GM23338 (cell line): ENCODE results near the gene ERRFI1. TPM values are rescaled to one million over a fixed set of nuclear protein-coding genes. Genes with fewer than 3 reads are reported as not detected.

Experiments used
- ATAC-seq: fragments of 200-7000 bp; cut with Tn5 transposase; 3 replicates; pipeline ENCODE4 v1.9.1; 2020
- DNase-seq: peaks from one replicate; pipeline ENCODE4 v3.0.0-alpha.2; 2015; ENCODE audit warnings: low spot score
- H2AFZ ChIP-seq: fragments of 200-600 bp; sonication (generic); 2 replicates; pipeline ENCODE4 v1.8.0; 2016; ENCODE audit warnings: antibody characterized with exemption, mild to moderate bottlenecking, moderate library complexity
- H3F3A ChIP-seq: fragments of 200-600 bp; sonication (generic); replicated peaks from 2 replicates; pipeline ENCODE4 v1.8.0; 2017; ENCODE audit warnings: antibody characterized with exemption, mixed run types, low read depth
- H3K27ac ChIP-seq: fragments of 200-600 bp; sonication (generic); 2 replicates; pipeline ENCODE4 v1.6.1; 2016; ENCODE audit warnings: low read depth
- H3K27me3 ChIP-seq: fragments of 200-600 bp; sonication (generic); 2 replicates; pipeline ENCODE4 v1.8.0; 2016; ENCODE audit warnings: mild to moderate bottlenecking, mixed run types, moderate library complexity; ENCODE audit not compliant: insufficient read depth
- H3K36me3 ChIP-seq: fragments of 200-600 bp; sonication (generic); 2 replicates; pipeline ENCODE4 v1.8.0; 2016; ENCODE audit warnings: mild to moderate bottlenecking; ENCODE audit not compliant: insufficient read depth
- H3K4me1 ChIP-seq: fragments of 200-600 bp; sonication (generic); 2 replicates; pipeline ENCODE4 v1.8.0; 2016; ENCODE audit warnings: mild to moderate bottlenecking, moderate library complexity; ENCODE audit not compliant: insufficient read depth
- H3K4me2 ChIP-seq: fragments of 200-600 bp; sonication (generic); 2 replicates; pipeline ENCODE4 v1.7.1; 2017; ENCODE audit warnings: mixed run types
- H3K4me3 ChIP-seq: fragments of 200-600 bp; sonication (generic); 2 replicates; pipeline ENCODE4 v1.6.1; 2016; ENCODE audit warnings: mixed run types
- H3K79me2 ChIP-seq: fragments of 200-600 bp; sonication (generic); replicated peaks from 2 replicates; pipeline ENCODE4 v1.8.0; 2017; ENCODE audit warnings: mild to moderate bottlenecking; ENCODE audit not compliant: insufficient read depth
- H3K9me2 ChIP-seq: fragments of 200-600 bp; sonication (generic); 2 replicates; pipeline ENCODE4 v1.8.0; 2017; ENCODE audit not compliant: insufficient read depth
- H4K20me1 ChIP-seq: fragments of 200-600 bp; sonication (generic); replicated peaks from 2 replicates; pipeline ENCODE4 v1.8.0; 2017; ENCODE audit warnings: mild to moderate bottlenecking; ENCODE audit not compliant: insufficient read depth
- H3K27ac Mint-ChIP-seq: 2 replicates; pipeline ENCODE4 v1.8.0; 2020; ENCODE audit warnings: inconsistent platforms, mild to moderate bottlenecking, moderate library complexity, mixed read lengths
- H3K27me3 Mint-ChIP-seq: 3 replicates; pipeline ENCODE4 v1.8.0; 2022; ENCODE audit warnings: low read depth, mild to moderate bottlenecking, moderate library complexity, mixed read lengths, inconsistent platforms; ENCODE audit not compliant: insufficient read depth, poor library complexity
- H3K36me3 Mint-ChIP-seq: 3 replicates; pipeline ENCODE4 v1.8.0; 2021; ENCODE audit warnings: low read depth, mild to moderate bottlenecking, inconsistent platforms, moderate library complexity, mixed read lengths
- H3K4me1 Mint-ChIP-seq: 3 replicates; pipeline ENCODE4 v1.8.0; 2020; ENCODE audit warnings: mild to moderate bottlenecking, inconsistent platforms, mixed read lengths
- H3K4me3 Mint-ChIP-seq: 3 replicates; pipeline ENCODE4 v1.8.0; 2021; ENCODE audit warnings: moderate library complexity, mild to moderate bottlenecking, inconsistent platforms, mixed read lengths
- H3K9me3 Mint-ChIP-seq: 3 replicates; pipeline ENCODE4 v1.8.0; 2020; ENCODE audit warnings: moderate library complexity, mild to moderate bottlenecking, inconsistent platforms, mixed read lengths
- CREB1 ChIP-seq: fragments of 250-450 bp; sonication (Bioruptor Pico); IDR thresholded peaks from 2 replicates; pipeline ENCODE4 v1.5.0; 2020; ENCODE audit warnings: low read depth, mild to moderate bottlenecking, moderate library complexity
- EZH2phosphoT487 ChIP-seq: fragments of 200-600 bp; sonication (generic); IDR thresholded peaks from one replicate; pipeline ENCODE4 v1.8.1; 2018; ENCODE audit warnings: antibody characterized with exemption; ENCODE audit not compliant: unreplicated experiment
- JUNB ChIP-seq: IDR thresholded peaks from one replicate; pipeline ENCODE4 v1.6.1; 2016; ENCODE audit warnings: antibody characterized with exemption; ENCODE audit not compliant: unreplicated experiment
- NANOG ChIP-seq: IDR thresholded peaks from 2 replicates; pipeline ENCODE4 v1.6.1; 2016; ENCODE audit warnings: antibody characterized with exemption, borderline replicate concordance
- POLR2AphosphoS5 ChIP-seq: IDR thresholded peaks from 2 replicates; pipeline ENCODE4 v1.6.1; 2016; ENCODE audit warnings: antibody characterized with exemption, low read depth
- STAT1 ChIP-seq: IDR thresholded peaks from one replicate; pipeline ENCODE4 v1.6.1; 2016; ENCODE audit warnings: antibody characterized with exemption; ENCODE audit not compliant: unreplicated experiment
- polyA plus RNA-seq: library from polyadenylated mRNA; unstranded; fragments of >200 nt; fragmentation: Nextera tagmentation; extraction: Ambion mirVana; gene quantifications from 2 replicates; pipeline ENCODE4 v1.2.1, GENCODE V29; 2016
- total RNA-seq: library from RNA; depleted of rRNA; stranded (reverse); fragments of >200 nt; shearing (Covaris generic); gene quantifications from 2 replicates; pipeline ENCODE4 v1.2.3, GENCODE V29; 2014
- TF ChIP-seq, protein P1 (sequence below), 2 experiments: fragments of 200-600 bp in 1 of 2; sonication (generic) in 1 of 2; conservative IDR thresholded peaks; 2 replicates each; pipeline versions ENCODE4 v1.5.1 to v1.6.1; 2016 to 2017; ENCODE audit warnings: antibody characterized with exemption in 2 of 2, low read depth in 2 of 2, mild to moderate bottlenecking in 2 of 2, moderate library complexity in 1 of 2

The ERRFI1 gene
- total and polyA plus RNA-seq, 2 experiments from 2014 or later: 22.9 to 59.8 TPM

DNA sequence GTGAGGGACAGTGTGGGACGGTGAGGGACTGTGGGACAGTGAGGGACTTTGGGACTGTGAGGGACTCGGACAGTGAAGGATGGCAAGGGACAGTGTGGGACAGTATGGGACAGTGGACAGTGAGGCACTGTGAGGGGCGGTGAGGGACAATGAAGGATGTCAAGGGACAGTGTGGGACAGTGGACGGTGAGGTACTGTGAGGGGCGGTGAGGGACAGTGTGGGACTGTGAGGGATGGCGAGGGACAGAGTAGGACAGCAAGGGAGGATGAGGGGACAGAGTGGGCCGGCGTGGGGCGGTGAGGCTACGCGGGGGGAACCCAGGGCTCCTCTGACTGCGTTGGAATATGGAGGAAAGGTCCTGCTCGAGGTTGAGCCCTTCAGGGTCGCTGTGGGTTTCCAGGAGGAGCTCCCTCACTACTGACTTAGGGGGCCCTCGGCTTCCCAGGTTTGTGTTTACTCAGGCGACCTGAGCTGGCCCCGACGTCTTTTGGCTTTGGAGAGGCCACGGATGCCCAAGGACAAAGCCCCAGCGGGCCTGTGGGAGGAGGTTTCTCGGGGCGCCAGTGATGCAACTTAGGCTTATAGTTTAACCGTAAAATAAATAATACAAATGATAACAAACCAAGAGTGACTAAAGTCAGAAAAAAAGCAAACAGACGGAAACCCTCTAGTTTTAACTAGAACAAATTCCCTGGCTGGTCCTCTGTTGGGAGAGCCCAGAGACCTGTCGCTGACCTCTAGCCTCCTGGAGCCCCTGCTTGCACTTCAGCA, 1.1 kb upstream of the ERRFI1 start:
- peak; percentile 55 for DNase-seq
- Mint-ChIP-seq H3K27ac (peak overlapping the region; percentile 54; the same call in 1 of the 2 replicates), H3K4me1 (peaks cover 44% of the 10 kb centered on the region), H3K27me3 (peaks cover 19% of the 10 kb centered on the region), H3K36me3 (peaks cover 5% of the 10 kb centered on the region; the same call in 2 of the 3 replicates), H3K4me3 (peak overlapping the region; percentile 70), H3K9me3 (peaks cover 4% of the 10 kb centered on the region; the same call in 1 of the 3 replicates)
- H3K36me3 ChIP-seq: no peaks in the 10 kb centered on the region
- peaks cover 36% of the 10 kb centered on the region for H3K79me2 ChIP-seq
- H4K20me1 ChIP-seq: peaks cover 29% of the 10 kb centered on the region
- no peaks in the 10 kb centered on the region; the same call in 1 of the 2 replicates for H3F3A ChIP-seq
- peaks cover 54% of the 10 kb centered on the region for H3K4me1 ChIP-seq
- H2AFZ ChIP-seq: no peak overlapping the region
- H3K27me3 ChIP-seq: no peaks in the 10 kb centered on the region
- H3K27ac ChIP-seq: peak overlapping the region; percentile 58
- TF ChIP-seq STAT1 (no peak), POLR2AphosphoS5 (no peak), JUNB (no peak), CREB1 (CRISPR knock-in tag) (no peak), EZH2phosphoT487 (no peak), NANOG (no peak)
- TF ChIP-seq, protein P1, sequence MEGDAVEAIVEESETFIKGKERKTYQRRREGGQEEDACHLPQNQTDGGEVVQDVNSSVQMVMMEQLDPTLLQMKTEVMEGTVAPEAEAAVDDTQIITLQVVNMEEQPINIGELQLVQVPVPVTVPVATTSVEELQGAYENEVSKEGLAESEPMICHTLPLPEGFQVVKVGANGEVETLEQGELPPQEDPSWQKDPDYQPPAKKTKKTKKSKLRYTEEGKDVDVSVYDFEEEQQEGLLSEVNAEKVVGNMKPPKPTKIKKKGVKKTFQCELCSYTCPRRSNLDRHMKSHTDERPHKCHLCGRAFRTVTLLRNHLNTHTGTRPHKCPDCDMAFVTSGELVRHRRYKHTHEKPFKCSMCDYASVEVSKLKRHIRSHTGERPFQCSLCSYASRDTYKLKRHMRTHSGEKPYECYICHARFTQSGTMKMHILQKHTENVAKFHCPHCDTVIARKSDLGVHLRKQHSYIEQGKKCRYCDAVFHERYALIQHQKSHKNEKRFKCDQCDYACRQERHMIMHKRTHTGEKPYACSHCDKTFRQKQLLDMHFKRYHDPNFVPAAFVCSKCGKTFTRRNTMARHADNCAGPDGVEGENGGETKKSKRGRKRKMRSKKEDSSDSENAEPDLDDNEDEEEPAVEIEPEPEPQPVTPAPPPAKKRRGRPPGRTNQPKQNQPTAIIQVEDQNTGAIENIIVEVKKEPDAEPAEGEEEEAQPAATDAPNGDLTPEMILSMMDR (conservative IDR thresholded peaks at IDR 0.05; ENCODE audit: low read depth in 2 of 2): no peak
- peak overlapping the region; percentile 85 for H3K4me3 ChIP-seq
- no peaks in the 10 kb centered on the region for H3K9me2 ChIP-seq
- ATAC-seq: peak; percentile 12
- H3K4me2 ChIP-seq: peak overlapping the region; percentile 94

DNA sequence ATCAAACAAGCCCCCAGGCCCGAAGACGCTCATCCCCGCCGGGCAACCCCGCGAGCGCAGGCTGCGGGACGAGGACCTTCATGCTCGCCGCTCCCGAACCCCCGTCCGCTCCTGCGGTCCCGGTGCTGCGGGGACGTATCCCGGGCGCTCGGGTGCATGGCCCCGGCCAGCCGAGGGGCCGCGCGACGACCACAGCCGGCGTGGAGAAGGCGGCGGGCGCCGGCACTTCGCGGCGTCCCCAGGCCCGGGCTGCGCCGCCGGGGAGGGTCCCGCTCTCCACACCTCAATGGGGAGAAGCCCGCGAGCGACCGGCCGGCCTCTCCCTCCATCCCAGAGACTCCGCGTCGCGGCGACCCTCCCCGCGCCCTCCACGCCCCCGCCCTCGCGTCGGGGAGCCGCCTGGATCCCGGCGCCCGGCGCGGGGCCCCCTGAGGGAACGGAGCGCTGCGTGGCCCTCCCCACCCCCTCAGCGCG, 401 bp downstream of the ERRFI1 start:
- H3K4me3 Mint-ChIP-seq: peak overlapping the region; percentile 90
- Histone ChIP-seq H3K9me2 (no peaks in the 10 kb centered on the region), H3F3A (no peaks in the 10 kb centered on the region; the same call in 1 of the 2 replicates), H3K4me3 (peak overlapping the region; percentile 85), H3K36me3 (no peaks in the 10 kb centered on the region), H3K79me2 (peaks cover 51% of the 10 kb centered on the region), H3K4me1 (peaks cover 67% of the 10 kb centered on the region), H3K27ac (no peak overlapping the region), H3K27me3 (no peaks in the 10 kb centered on the region), H3K4me2 (peak overlapping the region; percentile 94), H4K20me1 (peaks cover 40% of the 10 kb centered on the region), H2AFZ (no peak overlapping the region)
- peak overlapping the region; percentile 88 for H3K27ac Mint-ChIP-seq
- no peak for TF ChIP-seq EZH2phosphoT487
- H3K36me3 Mint-ChIP-seq: peaks cover 5% of the 10 kb centered on the region; the same call in 2 of the 3 replicates
- H3K9me3 Mint-ChIP-seq: peaks cover 4% of the 10 kb centered on the region; the same call in 1 of the 3 replicates
- peaks cover 19% of the 10 kb centered on the region for H3K27me3 Mint-ChIP-seq
- ATAC-seq: peak; percentile 12
- DNase-seq: no peak
- peaks cover 57% of the 10 kb centered on the region for H3K4me1 Mint-ChIP-seq
